Vagina (tissue), 2 donors: Measurements from ENCODE around the gene IGFBP1. TPM values are rescaled to one million over a fixed set of nuclear protein-coding genes. Genes with fewer than 3 reads are reported as not detected.

ENCODE experiments used
- DNase-seq, 2 donors: peaks; one replicate each; pipeline ENCODE4 v3.0.0-alpha.2; 2017; ENCODE audit errors: extremely low spot score in 2 of 2
- H3K27ac ChIP-seq: fragments of 200-600 bp; sonication (generic); one replicate; pipeline ENCODE4 v1.5.1; 2019
- H3K27me3 ChIP-seq: fragments of 200-600 bp; sonication (generic); one replicate; pipeline ENCODE4 v1.5.1; 2019
- H3K36me3 ChIP-seq, 2 donors: fragments of 200-600 bp; sonication (generic); one replicate each; pipeline ENCODE4 v1.5.1; 2017 to 2019
- H3K4me1 ChIP-seq: fragments of 200-600 bp; sonication (generic); one replicate; pipeline ENCODE4 v1.5.1; 2019
- H3K4me3 ChIP-seq, 2 donors: fragments of 200-600 bp; sonication (generic); 1 replicate in 1 of 2; 2 replicates in 1 of 2; pipeline ENCODE4 v1.5.1; 2016 to 2019
- H3K9me3 ChIP-seq: fragments of 200-600 bp; sonication (generic); one replicate; pipeline ENCODE4 v1.5.1; 2019
- POLR2A ChIP-seq, 2 donors: fragments of 450-650 bp; IDR thresholded peaks; one replicate each; pipeline ENCODE4 v1.6.1; 2017; ENCODE audit warnings: antibody characterized with exemption in 2 of 2, mild to moderate bottlenecking in 2 of 2, moderate library complexity in 2 of 2
- POLR2AphosphoS5 ChIP-seq, 2 donors: sonication (generic); formaldehyde crosslinking; IDR thresholded peaks; one replicate each; pipeline ENCODE4 v1.9.0; 2017; ENCODE audit warnings: antibody characterized with exemption in 2 of 2, mild to moderate bottlenecking in 2 of 2, low read depth in 1 of 2; ENCODE audit not compliant: insufficient read depth in 1 of 2
- intact Hi-C: fragments of 100-400 bp; cut with DNase I; formaldehyde crosslinking; loops from one replicate; pipeline ENCODE4 v1.15.1; 2023
- total RNA-seq: library from RNA; depleted of rRNA; stranded (reverse); fragments of >200 nt; gene quantifications from one replicate; pipeline ENCODE4 v1.2.3, GENCODE V29; 2016
- TF ChIP-seq, protein P1 (sequence below), 3 experiments: fragments of 450-650 bp in 2 of 3; fragments of 200-600 bp in 1 of 3; sonication (generic) in 1 of 3; IDR thresholded peaks; one replicate each; pipeline ENCODE4 v1.5.1; 2017 to 2019; ENCODE audit warnings: antibody characterized with exemption in 3 of 3, mild to moderate bottlenecking in 2 of 3, moderate library complexity in 2 of 3

The IGFBP1 gene
- total RNA-seq, 1 donor from 2014 or later = 1.7 TPM

- intact Hi-C loops = no loop called here
- no peak overlapping the region for H3K27ac ChIP-seq
- peaks cover 7% of the 10 kb centered on the region for H3K9me3 ChIP-seq
- H3K4me3 ChIP-seq = no peak overlapping the region
- H3K36me3 ChIP-seq = no peaks in the 10 kb centered on the region
- TF ChIP-seq POLR2A (IDR thresholded peaks at IDR 0.05) (no peak), POLR2AphosphoS5 (IDR thresholded peaks at IDR 0.05; ENCODE audit: insufficient read depth in 1 of 2, low read depth in 1 of 2) (no peak)
- TF ChIP-seq, protein P1, sequence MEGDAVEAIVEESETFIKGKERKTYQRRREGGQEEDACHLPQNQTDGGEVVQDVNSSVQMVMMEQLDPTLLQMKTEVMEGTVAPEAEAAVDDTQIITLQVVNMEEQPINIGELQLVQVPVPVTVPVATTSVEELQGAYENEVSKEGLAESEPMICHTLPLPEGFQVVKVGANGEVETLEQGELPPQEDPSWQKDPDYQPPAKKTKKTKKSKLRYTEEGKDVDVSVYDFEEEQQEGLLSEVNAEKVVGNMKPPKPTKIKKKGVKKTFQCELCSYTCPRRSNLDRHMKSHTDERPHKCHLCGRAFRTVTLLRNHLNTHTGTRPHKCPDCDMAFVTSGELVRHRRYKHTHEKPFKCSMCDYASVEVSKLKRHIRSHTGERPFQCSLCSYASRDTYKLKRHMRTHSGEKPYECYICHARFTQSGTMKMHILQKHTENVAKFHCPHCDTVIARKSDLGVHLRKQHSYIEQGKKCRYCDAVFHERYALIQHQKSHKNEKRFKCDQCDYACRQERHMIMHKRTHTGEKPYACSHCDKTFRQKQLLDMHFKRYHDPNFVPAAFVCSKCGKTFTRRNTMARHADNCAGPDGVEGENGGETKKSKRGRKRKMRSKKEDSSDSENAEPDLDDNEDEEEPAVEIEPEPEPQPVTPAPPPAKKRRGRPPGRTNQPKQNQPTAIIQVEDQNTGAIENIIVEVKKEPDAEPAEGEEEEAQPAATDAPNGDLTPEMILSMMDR (IDR thresholded peaks at IDR 0.05) = no peak
- no peak for DNase-seq
- H3K27me3 ChIP-seq = no peaks in the 10 kb centered on the region
- H3K4me1 ChIP-seq = no peaks in the 10 kb centered on the region
Measured at GRCh38 chr7:45876519-45876918, 11.8 kb upstream of the IGFBP1 start.

GRCh38 chr7:45878457-45879144 is 9.7 kb upstream of the IGFBP1 start:
- Histone ChIP-seq H3K36me3 (no peaks in the 10 kb centered on the region), H3K27me3 (no peaks in the 10 kb centered on the region), H3K9me3 (peaks cover 7% of the 10 kb centered on the region), H3K27ac (no peak overlapping the region), H3K4me3 (no peak overlapping the region), H3K4me1 (no peaks in the 10 kb centered on the region)
- DNase-seq = no peak
- intact Hi-C loops = no loop called here
- TF ChIP-seq POLR2A (IDR thresholded peaks at IDR 0.05) = no peak
- no peak for TF ChIP-seq POLR2AphosphoS5 (IDR thresholded peaks at IDR 0.05; ENCODE audit: insufficient read depth in 1 of 2, low read depth in 1 of 2)
- TF ChIP-seq, protein P1 (IDR thresholded peaks at IDR 0.05) = no peak

- H3K4me1 ChIP-seq = no peaks in the 10 kb centered on the region
- TF ChIP-seq POLR2A (IDR thresholded peaks at IDR 0.05) (no peak), POLR2AphosphoS5 (IDR thresholded peaks at IDR 0.05; ENCODE audit: insufficient read depth in 1 of 2, low read depth in 1 of 2) (no peak)
- TF ChIP-seq, protein P1 (IDR thresholded peaks at IDR 0.05) = no peak
- no peak overlapping the region for H3K27ac ChIP-seq
- H3K36me3 ChIP-seq = no peaks in the 10 kb centered on the region
- DNase-seq = no peak
- intact Hi-C loops = no loop called here
- H3K27me3 ChIP-seq = no peaks in the 10 kb centered on the region
- peaks cover 7% of the 10 kb centered on the region for H3K9me3 ChIP-seq
- H3K4me3 ChIP-seq = no peak overlapping the region
Measured at GRCh38 chr7:45880433-45880860, 7.8 kb upstream of the IGFBP1 start.

DNA sequence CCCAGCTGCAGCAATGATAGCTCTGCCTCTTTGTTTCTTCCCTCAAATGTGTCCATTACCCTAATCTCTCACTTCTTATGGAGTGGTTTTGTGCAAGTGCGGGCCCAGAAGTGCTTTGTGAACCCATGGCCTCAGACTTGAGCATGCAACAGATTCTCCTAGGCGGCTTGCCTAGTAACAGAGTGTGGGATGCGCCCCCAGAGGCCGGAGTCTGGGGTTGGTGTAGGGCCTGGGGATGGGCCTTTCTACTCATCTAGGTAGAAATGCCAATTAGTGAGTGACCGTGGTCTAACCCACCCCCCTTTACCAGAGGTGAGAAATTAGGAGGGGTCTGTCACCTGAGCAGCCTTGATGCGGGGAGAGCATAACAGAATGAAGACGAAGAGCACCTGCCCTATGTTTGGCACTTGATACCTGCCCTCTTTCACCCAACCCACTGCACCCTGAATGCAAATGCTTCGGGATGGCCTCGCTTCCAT is 7.0 kb upstream of the IGFBP1 start:
- intact Hi-C loops = no loop called here
- TF ChIP-seq, protein P1 (IDR thresholded peaks at IDR 0.05) = no peak
- no peak for TF ChIP-seq POLR2AphosphoS5 (IDR thresholded peaks at IDR 0.05; ENCODE audit: insufficient read depth in 1 of 2, low read depth in 1 of 2)
- no peak for TF ChIP-seq POLR2A (IDR thresholded peaks at IDR 0.05)
- no peak overlapping the region for H3K4me3 ChIP-seq
- peaks cover 7% of the 10 kb centered on the region for H3K9me3 ChIP-seq
- no peak overlapping the region for H3K27ac ChIP-seq
- no peaks in the 10 kb centered on the region for H3K4me1 ChIP-seq
- no peaks in the 10 kb centered on the region for H3K27me3 ChIP-seq
- no peaks in the 10 kb centered on the region for H3K36me3 ChIP-seq
- DNase-seq = no peak

DNA sequence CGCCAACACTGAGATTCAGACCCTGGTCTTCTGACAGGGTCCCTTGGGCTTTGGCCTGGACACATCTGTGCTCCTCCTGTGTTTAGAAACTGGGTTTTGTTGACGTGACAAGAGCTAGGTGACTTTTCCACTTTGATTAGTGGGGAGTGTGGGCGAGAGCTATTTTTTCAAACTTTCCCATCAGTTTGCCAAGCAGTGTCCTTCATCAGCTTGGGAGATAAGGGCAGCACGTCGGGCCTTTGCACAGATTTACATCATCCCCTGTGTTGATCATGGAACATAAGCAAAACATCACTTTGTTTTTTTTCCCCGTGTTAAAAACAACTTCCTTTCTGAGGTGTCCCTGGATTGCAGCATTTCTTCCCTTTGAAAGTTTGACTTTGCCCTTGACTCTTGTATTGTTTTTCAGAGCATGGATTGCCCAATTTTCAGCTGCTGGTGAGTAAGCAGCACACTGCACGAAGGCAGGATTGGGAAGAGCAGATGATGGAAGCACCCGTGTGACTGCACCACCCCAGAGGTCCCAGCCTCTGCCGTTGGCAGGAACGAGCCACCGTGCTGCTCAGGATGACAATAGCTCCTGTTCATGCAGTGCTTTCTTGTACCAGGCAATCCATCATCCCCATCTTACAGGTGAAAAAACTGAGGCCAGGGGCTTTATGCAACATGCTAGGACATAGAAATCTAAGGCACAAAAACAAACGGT is 6.4 kb upstream of the IGFBP1 start:
- TF ChIP-seq, protein P1 (IDR thresholded peaks at IDR 0.05) = no peak
- no peak for TF ChIP-seq POLR2A (IDR thresholded peaks at IDR 0.05)
- no peak for TF ChIP-seq POLR2AphosphoS5 (IDR thresholded peaks at IDR 0.05; ENCODE audit: insufficient read depth in 1 of 2, low read depth in 1 of 2)
- Histone ChIP-seq H3K9me3 (peaks cover 7% of the 10 kb centered on the region), H3K27me3 (no peaks in the 10 kb centered on the region), H3K36me3 (no peaks in the 10 kb centered on the region), H3K27ac (no peak overlapping the region), H3K4me1 (no peaks in the 10 kb centered on the region), H3K4me3 (no peak overlapping the region)
- intact Hi-C loops = no loop called here
- no peak for DNase-seq
